ENCODE measurements around the gene ADAM11.
"Not testable (repeated sequence)": the region's sequence is repeated elsewhere in the genome, so short reads cannot be mapped to it uniquely, and the experiment has no call there.

ADAM11 gene

GRCh38 chr17:44808156-44808555 is 49.4 kb downstream of the ADAM11 start:
- no peak for DNase-seq (ENCODE audit: low read depth)
- no peak overlapping the region for H3K4me3 ChIP-seq (ENCODE audit: low read depth, low read length)

GRCh38 chr17:44808656-44809388 is 50.0 kb downstream of the ADAM11 start:
- DNase-seq (ENCODE audit: low read depth); H3K4me3 ChIP-seq (ENCODE audit: low read depth, low read length): not testable (repeated sequence)

More at GRCh38 chr17:44808156-44808555, 49.4 kb downstream of the ADAM11 start:
- TF ChIP-seq, protein P1, sequence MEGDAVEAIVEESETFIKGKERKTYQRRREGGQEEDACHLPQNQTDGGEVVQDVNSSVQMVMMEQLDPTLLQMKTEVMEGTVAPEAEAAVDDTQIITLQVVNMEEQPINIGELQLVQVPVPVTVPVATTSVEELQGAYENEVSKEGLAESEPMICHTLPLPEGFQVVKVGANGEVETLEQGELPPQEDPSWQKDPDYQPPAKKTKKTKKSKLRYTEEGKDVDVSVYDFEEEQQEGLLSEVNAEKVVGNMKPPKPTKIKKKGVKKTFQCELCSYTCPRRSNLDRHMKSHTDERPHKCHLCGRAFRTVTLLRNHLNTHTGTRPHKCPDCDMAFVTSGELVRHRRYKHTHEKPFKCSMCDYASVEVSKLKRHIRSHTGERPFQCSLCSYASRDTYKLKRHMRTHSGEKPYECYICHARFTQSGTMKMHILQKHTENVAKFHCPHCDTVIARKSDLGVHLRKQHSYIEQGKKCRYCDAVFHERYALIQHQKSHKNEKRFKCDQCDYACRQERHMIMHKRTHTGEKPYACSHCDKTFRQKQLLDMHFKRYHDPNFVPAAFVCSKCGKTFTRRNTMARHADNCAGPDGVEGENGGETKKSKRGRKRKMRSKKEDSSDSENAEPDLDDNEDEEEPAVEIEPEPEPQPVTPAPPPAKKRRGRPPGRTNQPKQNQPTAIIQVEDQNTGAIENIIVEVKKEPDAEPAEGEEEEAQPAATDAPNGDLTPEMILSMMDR (IDR thresholded peaks at IDR 0.05; ENCODE audit: insufficient read depth, low read depth, low read length, missing control alignments), result no peak

DNA sequence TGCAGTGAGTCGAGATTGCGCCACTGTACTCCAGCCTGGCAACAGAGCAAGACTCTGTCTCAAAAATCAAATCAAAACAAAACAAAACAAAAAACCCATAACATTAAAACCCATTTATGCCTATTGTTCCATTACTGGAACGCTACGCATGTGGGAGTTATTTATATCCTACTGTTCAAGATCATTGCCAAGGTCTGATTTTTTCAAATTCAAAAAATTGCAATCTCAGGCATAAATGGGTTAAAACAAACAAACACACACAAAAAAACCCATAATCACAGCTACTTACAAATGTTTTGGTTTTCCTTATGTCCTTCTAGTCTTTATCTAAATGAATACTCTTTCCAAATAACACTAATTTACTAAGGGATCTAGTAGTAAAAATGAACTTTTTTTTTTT is 53.5 kb downstream of the ADAM11 start:
- DNase-seq (ENCODE audit: low read depth), result no peak
- TF ChIP-seq, protein P1 (IDR thresholded peaks at IDR 0.05; ENCODE audit: insufficient read depth, low read depth, low read length, missing control alignments), result no peak
- H3K4me3 ChIP-seq (ENCODE audit: low read depth, low read length), result no peak overlapping the region

DNA sequence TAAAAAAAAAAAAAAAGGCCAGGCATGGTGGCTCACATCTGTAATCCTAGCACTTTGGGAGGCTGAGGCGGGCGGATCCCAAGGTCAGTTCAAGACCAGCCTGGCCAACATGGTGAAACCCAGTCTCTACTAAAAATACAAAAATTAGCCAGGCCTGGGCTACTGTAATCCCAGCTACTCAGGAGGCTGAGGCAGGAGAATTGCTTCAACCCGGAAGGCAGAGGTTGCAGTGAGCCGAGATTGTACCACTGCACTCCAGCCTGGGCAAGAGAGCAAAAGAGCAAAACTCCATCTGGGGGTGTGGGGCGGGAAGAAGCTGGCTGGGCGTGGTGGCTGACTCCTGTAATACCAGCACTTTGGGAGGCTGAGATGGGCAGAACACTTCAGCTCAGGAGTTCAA is 59.7 kb downstream of the ADAM11 start:
- H3K4me3 ChIP-seq (ENCODE audit: low read depth, low read length); DNase-seq (ENCODE audit: low read depth): not testable (repeated sequence)

DNA sequence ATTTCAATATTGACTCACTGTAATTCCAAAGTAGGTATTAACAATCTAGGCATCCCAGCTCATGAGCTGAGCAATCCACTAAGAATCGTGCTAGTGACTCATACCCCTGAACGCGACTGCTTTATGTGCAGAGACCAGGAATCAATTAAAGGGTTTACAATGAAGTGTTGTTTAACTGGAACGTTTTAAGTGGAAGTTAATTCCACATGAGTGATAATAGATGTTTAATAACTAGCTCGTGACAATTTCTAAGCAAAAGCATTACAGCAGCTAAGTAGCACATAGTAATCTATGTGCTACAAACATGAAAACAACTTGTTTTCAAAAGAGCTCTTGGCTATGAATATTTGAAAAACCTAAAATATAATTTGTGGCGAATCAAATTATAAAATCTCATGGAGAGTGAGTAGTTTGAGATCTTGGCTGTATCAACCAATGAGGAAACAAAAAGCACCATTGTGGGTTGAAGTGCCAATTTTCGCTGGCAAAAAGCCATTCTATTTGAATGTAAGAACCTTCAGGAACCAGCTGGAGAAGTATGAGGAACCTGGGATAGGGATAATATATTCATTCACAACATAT is 61.9 kb downstream of the ADAM11 start:
- H3K4me3 ChIP-seq (ENCODE audit: low read depth, low read length), result no peak overlapping the region
- TF ChIP-seq, protein P1 (IDR thresholded peaks at IDR 0.05; ENCODE audit: insufficient read depth, low read depth, low read length, missing control alignments), result no peak
- no peak for DNase-seq (ENCODE audit: low read depth)

DNA sequence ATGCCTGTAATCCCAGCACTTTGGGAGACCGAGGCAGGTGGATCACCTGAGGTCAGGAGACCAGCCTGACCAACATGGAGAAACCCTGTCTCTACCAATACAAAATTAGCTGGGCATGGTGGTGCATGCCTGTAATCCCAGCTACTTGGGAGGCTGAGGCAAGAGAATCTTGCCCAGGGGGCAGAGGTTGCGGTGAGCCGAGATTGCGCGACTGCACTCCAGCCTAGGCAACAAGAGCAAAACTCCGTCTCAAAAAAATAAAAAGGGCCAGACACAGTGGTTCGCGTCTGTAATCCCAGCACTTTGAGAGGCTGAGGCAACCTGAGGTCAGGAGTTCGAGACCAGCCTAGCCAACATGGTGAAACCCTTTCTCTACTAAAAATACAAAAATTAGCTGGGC is 66.4 kb downstream of the ADAM11 start:
- not testable (repeated sequence) for H3K4me3 ChIP-seq (ENCODE audit: low read depth, low read length); DNase-seq (ENCODE audit: low read depth)

- no peak overlapping the region for H3K4me3 ChIP-seq (ENCODE audit: low read depth, low read length)
- TF ChIP-seq, protein P1 (IDR thresholded peaks at IDR 0.05; ENCODE audit: insufficient read depth, low read depth, low read length, missing control alignments), result no peak
- DNase-seq (ENCODE audit: low read depth), result no peak
These were observed 67.5 kb downstream of the ADAM11 start for GRCh38 chr17:44826123-44826790.

- TF ChIP-seq, protein P1 (IDR thresholded peaks at IDR 0.05; ENCODE audit: insufficient read depth, low read depth, low read length, missing control alignments), result no peak
- DNase-seq (ENCODE audit: low read depth), result no peak
- no peak overlapping the region for H3K4me3 ChIP-seq (ENCODE audit: low read depth, low read length)
These were observed 69.1 kb downstream of the ADAM11 start for GRCh38 chr17:44827863-44828262.
